SK-N-SH (cell line): ENCODE data around the gene SEC24D. TPM values are rescaled to one million over a fixed set of nuclear protein-coding genes. Genes with fewer than 3 reads are reported as not detected.

ENCODE experiments used
- CTCF ChIA-PET: fragments of 300-600, 350-600 bp; formaldehyde crosslinking; extraction: SDS; loops from one replicate; lab custom pipeline; 2021; lab: Yijun Ruan, JAX
- POLR2A ChIA-PET: fragments of 350-600 bp; sonication (Branson Sonifier 250); formaldehyde crosslinking; extraction: SDS; loops from one replicate; lab custom pipeline; 2020; ENCODE audit warnings: antibody characterized with exemption, inconsistent platforms; lab: Yijun Ruan, JAX
- DNase-seq: peaks from one replicate; pipeline ENCODE4 v3.0.0; 2012
- H2AFZ ChIP-seq: fragments of 200-600 bp; sonication (generic); 2 replicates; pipeline ENCODE4 v1.8.1; 2016; ENCODE audit warnings: antibody characterized with exemption, mild to moderate bottlenecking, low read depth
- H3F3A ChIP-seq: fragments of 200-600 bp; sonication (generic); replicated peaks from 2 replicates; pipeline ENCODE3; 2016; ENCODE audit warnings: antibody characterized with exemption, mild to moderate bottlenecking; ENCODE audit not compliant: insufficient read depth
- H3K27ac ChIP-seq, 2 experiments: fragments of 200-500 bp in 1 of 2; fragments of 200-600 bp in 1 of 2; sonication (Bioruptor generic) in 1 of 2; sonication (generic), shearing (Covaris generic) in 1 of 2; 2 replicates each; pipeline versions ENCODE4 v1.5.1 to v1.6.1; 2014 to 2016; ENCODE audit warnings: low read depth in 2 of 2, inconsistent platforms in 1 of 2, low read length in 1 of 2, mild to moderate bottlenecking in 1 of 2, mixed read lengths in 1 of 2
- H3K27me3 ChIP-seq: fragments of 200-600 bp; sonication (generic), shearing (Covaris generic); 2 replicates; pipeline ENCODE4 v1.6.1; 2016; ENCODE audit warnings: mixed run types; ENCODE audit not compliant: insufficient read depth
- H3K36me3 ChIP-seq, 2 experiments: fragments of 200-500 bp in 1 of 2; fragments of 200-600 bp in 1 of 2; sonication (Bioruptor generic) in 1 of 2; sonication (generic) in 1 of 2; replicated peaks in 1 of 2; 2 replicates each; pipeline versions ENCODE3 to v1.5.1; 2014 to 2016; ENCODE audit warnings: low read length in 1 of 2, mild to moderate bottlenecking in 1 of 2; ENCODE audit not compliant: insufficient read depth in 2 of 2, control insufficient read depth in 1 of 2
- H3K4me1 ChIP-seq, 2 experiments: fragments of 200-500 bp in 1 of 2; fragments of 200-600 bp in 1 of 2; sonication (Bioruptor generic) in 1 of 2; sonication (generic), shearing (Covaris generic) in 1 of 2; 2 replicates each; pipeline versions ENCODE4 v1.5.1 to v1.6.1; 2014 to 2016; ENCODE audit warnings: low read depth in 1 of 2, low read length in 1 of 2, mixed run types in 1 of 2; ENCODE audit not compliant: insufficient read depth in 2 of 2, control insufficient read depth in 1 of 2
- H3K4me2 ChIP-seq: fragments of 200-600 bp; sonication (generic), shearing (Covaris generic); 2 replicates; pipeline ENCODE4 v1.6.1; 2017; ENCODE audit warnings: mixed run types
- H3K4me3 ChIP-seq, 2 experiments: fragments of 200-500 bp in 1 of 2; fragments of 200-600 bp in 1 of 2; sonication (Bioruptor generic) in 1 of 2; sonication (generic), shearing (Covaris generic) in 1 of 2; 2 replicates each; pipeline versions ENCODE4 v1.5.1 to v1.8.1; 2014 to 2016; ENCODE audit warnings: low read depth in 2 of 2, inconsistent platforms in 1 of 2, low read length in 1 of 2, mild to moderate bottlenecking in 1 of 2, mixed read lengths in 1 of 2, moderate library complexity in 1 of 2
- H3K79me2 ChIP-seq: fragments of 200-600 bp; sonication (generic); 2 replicates; pipeline ENCODE4 v1.8.1; 2017; ENCODE audit warnings: mild to moderate bottlenecking; ENCODE audit not compliant: insufficient read depth
- H3K9ac ChIP-seq: fragments of 200-600 bp; sonication (generic); 2 replicates; pipeline ENCODE4 v1.6.1; 2017; ENCODE audit warnings: mixed run types
- H3K9me2 ChIP-seq: fragments of 200-600 bp; sonication (generic); 2 replicates; pipeline ENCODE4 v1.6.1; 2017; ENCODE audit warnings: mixed run types
- H3K9me3 ChIP-seq: fragments of 200-600 bp; sonication (generic); 2 replicates; pipeline ENCODE4 v1.6.1; 2017; ENCODE audit warnings: mixed run types, mild to moderate bottlenecking, moderate library complexity
- H4K20me1 ChIP-seq: fragments of 200-600 bp; sonication (generic); 2 replicates; pipeline ENCODE4 v1.6.1; 2017; ENCODE audit warnings: mild to moderate bottlenecking, mixed run types; ENCODE audit not compliant: insufficient read depth
- EP300 ChIP-seq, 2 experiments: IDR thresholded peaks; 2 replicates each; pipeline versions ENCODE4 v1.4.0 to v1.6.1; 2012; ENCODE audit warnings: borderline replicate concordance in 1 of 2, low read depth in 1 of 2, low read length in 1 of 2
- FOSL2 ChIP-seq: IDR thresholded peaks from 2 replicates; pipeline ENCODE4 v1.4.0; 2012; ENCODE audit warnings: low read depth, mild to moderate bottlenecking, moderate library complexity, borderline replicate concordance
- FOXM1 ChIP-seq: IDR thresholded peaks from 2 replicates; pipeline ENCODE4 v1.4.0; 2012; ENCODE audit warnings: low read depth, mild to moderate bottlenecking
- GATA2 ChIP-seq: sonication (generic); formaldehyde crosslinking; IDR thresholded peaks from 2 replicates; pipeline ENCODE4 v1.5.0; 2020; ENCODE audit warnings: mild to moderate bottlenecking, missing genetic modification reagents
- JUND ChIP-seq: IDR thresholded peaks from 2 replicates; pipeline ENCODE4 v1.4.0; 2012
- MEF2A ChIP-seq: IDR thresholded peaks from 2 replicates; pipeline ENCODE4 v1.4.0; 2012; ENCODE audit warnings: low read depth, borderline replicate concordance
- MXI1 ChIP-seq: IDR thresholded peaks from 2 replicates; pipeline ENCODE4 v1.6.1; 2012; ENCODE audit warnings: mild to moderate bottlenecking, low read depth, low read length, improper control_type of control experiment
- NFIC ChIP-seq: IDR thresholded peaks from 2 replicates; pipeline ENCODE4 v1.4.0; 2012; ENCODE audit warnings: borderline replicate concordance
- RCOR1 ChIP-seq: fragments of 150-350 bp; IDR thresholded peaks from 2 replicates; pipeline ENCODE4 v1.6.1; 2017; ENCODE audit warnings: antibody characterized with exemption, low read length
- RFX5 ChIP-seq: IDR thresholded peaks from 2 replicates; pipeline ENCODE4 v1.6.1; 2012; ENCODE audit warnings: mild to moderate bottlenecking, improper control_type of control experiment, low read length
- SMC3 ChIP-seq: IDR thresholded peaks from 2 replicates; pipeline ENCODE4 v1.6.1; 2012; ENCODE audit warnings: low read depth, low read length, improper control_type of control experiment
- TAF1 ChIP-seq: IDR thresholded peaks from 2 replicates; pipeline ENCODE4 v1.6.1; 2012; ENCODE audit warnings: low read depth, mild to moderate bottlenecking, low read length, moderate library complexity, borderline replicate concordance
- YY1 ChIP-seq: IDR thresholded peaks from 2 replicates; pipeline ENCODE4 v1.4.0; 2012; ENCODE audit warnings: low read depth, mild to moderate bottlenecking
- WGBS: methylation state at CpG from one replicate; pipeline ENCODE4 v1.1.6; 2017; ENCODE audit warnings: low lambda C conversion rate; 5-methylcytosine and 5-hydroxymethylcytosine counted together
- polyA plus RNA-seq, 3 experiments: library from polyadenylated mRNA; depleted of rRNA; stranded (reverse); fragments of >200 nt; gene quantifications; 2 replicates each; pipeline ENCODE4 v1.2.3, GENCODE V29; 2012
- TF ChIP-seq, protein P1 (sequence below): fragments of 150-350 bp; IDR thresholded peaks from 2 replicates; pipeline ENCODE4 v1.6.1; 2016; ENCODE audit warnings: mild to moderate bottlenecking, low read depth, low read length
- TF ChIP-seq, protein P2 (sequence below): IDR thresholded peaks from 2 replicates; pipeline ENCODE4 v1.4.0; 2012; ENCODE audit warnings: low read depth, borderline replicate concordance

Gene SEC24D
- polyA plus RNA-seq, 1 of the 3 experiments (the other 2 are of a cell fraction) = 32.2 TPM

- no peak for DNase-seq
- H4K20me1 ChIP-seq = peaks cover 16% of the 10 kb centered on the region
- H3K79me2 ChIP-seq = peaks cover 90% of the 10 kb centered on the region
Observed at GRCh38 chr4:118814891-118815290, 21.0 kb downstream of the SEC24D start.

GRCh38 chr4:118814058-118814457, 21.9 kb downstream of the SEC24D start:
- TF ChIP-seq GATA2 (CRISPR knock-in tag) (no peak), MEF2A (no peak), FOXM1 (no peak), TAF1 (no peak), MXI1 (no peak), JUND (no peak), RCOR1 (no peak), RFX5 (no peak), FOSL2 (no peak), YY1 (no peak)
- TF ChIP-seq, protein P1, sequence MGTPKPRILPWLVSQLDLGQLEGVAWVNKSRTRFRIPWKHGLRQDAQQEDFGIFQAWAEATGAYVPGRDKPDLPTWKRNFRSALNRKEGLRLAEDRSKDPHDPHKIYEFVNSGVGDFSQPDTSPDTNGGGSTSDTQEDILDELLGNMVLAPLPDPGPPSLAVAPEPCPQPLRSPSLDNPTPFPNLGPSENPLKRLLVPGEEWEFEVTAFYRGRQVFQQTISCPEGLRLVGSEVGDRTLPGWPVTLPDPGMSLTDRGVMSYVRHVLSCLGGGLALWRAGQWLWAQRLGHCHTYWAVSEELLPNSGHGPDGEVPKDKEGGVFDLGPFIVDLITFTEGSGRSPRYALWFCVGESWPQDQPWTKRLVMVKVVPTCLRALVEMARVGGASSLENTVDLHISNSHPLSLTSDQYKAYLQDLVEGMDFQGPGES = no peak
- TF ChIP-seq, protein P2, sequence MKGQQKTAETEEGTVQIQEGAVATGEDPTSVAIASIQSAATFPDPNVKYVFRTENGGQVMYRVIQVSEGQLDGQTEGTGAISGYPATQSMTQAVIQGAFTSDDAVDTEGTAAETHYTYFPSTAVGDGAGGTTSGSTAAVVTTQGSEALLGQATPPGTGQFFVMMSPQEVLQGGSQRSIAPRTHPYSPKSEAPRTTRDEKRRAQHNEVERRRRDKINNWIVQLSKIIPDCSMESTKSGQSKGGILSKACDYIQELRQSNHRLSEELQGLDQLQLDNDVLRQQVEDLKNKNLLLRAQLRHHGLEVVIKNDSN = no peak
- Histone ChIP-seq H3K36me3 (peaks cover 59 to 79% of the 10 kb centered on the region in 2 experiments), H4K20me1 (peaks cover 16% of the 10 kb centered on the region), H3F3A (peaks cover 49% of the 10 kb centered on the region), H3K9me3 (no peaks in the 10 kb centered on the region), H2AFZ (no peak overlapping the region), H3K9me2 (no peaks in the 10 kb centered on the region), H3K27me3 (no peaks in the 10 kb centered on the region), H3K4me2 (no peak overlapping the region), H3K4me3 (no peak overlapping the region), H3K4me1 (peaks cover 23 to 38% of the 10 kb centered on the region in 2 experiments; a peak in 3 of 4 replicates), H3K9ac (no peak overlapping the region), H3K27ac (no peak overlapping the region), H3K79me2 (peaks cover 90% of the 10 kb centered on the region)
- ChIA-PET POLR2A (no interaction called here), CTCF (interaction anchor here (0.6 to 2.1 kb wide), 4 partner anchors 8 to 238 kb away, joined by 3 to 7 read pairs (median 3); partner anchors contain the start of gene SYNPO2)
- no peak for DNase-seq
- WGBS = 93% methylated on average over 4 of the region's 4 CpGs

More at GRCh38 chr4:118814891-118815290, 21.0 kb downstream of the SEC24D start:
- H2AFZ ChIP-seq = no peak overlapping the region
- WGBS = 97% methylated on average over 3 of the region's 3 CpGs
- H3K27me3 ChIP-seq = no peaks in the 10 kb centered on the region
- peaks cover 53% of the 10 kb centered on the region for H3F3A ChIP-seq
- H3K4me1 ChIP-seq = peaks cover 23 to 38% of the 10 kb centered on the region in 2 experiments; a peak in 3 of 4 replicates
- POLR2A ChIA-PET = no interaction called here
- H3K27ac ChIP-seq = peak overlapping the region in 1 of 2 experiments; percentile 39; a peak in 2 of 4 replicates
- H3K4me3 ChIP-seq = no peak overlapping the region
- H3K9ac ChIP-seq = no peak overlapping the region
- peaks cover 52 to 80% of the 10 kb centered on the region in 2 experiments for H3K36me3 ChIP-seq
- CTCF ChIA-PET = interaction anchor here (0.9 kb wide), 1 partner anchor 43 kb away, joined by 3 read pairs; no protein-coding TSS in a partner anchor
- H3K9me3 ChIP-seq = no peaks in the 10 kb centered on the region
- H3K9me2 ChIP-seq = no peaks in the 10 kb centered on the region
- TF ChIP-seq TAF1 (no peak), SMC3 (no peak), EP300 (IDR thresholded peaks at IDR 0.05; ENCODE audit: borderline replicate concordance in 1 of 2, low read depth in 1 of 2, low read length in 1 of 2) (no peak), NFIC (no peak)
- H3K4me2 ChIP-seq = no peak overlapping the region
